ENCODE results near the gene DLG1.
"Not testable (repeated sequence)": the region's sequence is repeated elsewhere in the genome, so short reads cannot be mapped to it uniquely, and the experiment has no call there.

The DLG1 gene

DNA sequence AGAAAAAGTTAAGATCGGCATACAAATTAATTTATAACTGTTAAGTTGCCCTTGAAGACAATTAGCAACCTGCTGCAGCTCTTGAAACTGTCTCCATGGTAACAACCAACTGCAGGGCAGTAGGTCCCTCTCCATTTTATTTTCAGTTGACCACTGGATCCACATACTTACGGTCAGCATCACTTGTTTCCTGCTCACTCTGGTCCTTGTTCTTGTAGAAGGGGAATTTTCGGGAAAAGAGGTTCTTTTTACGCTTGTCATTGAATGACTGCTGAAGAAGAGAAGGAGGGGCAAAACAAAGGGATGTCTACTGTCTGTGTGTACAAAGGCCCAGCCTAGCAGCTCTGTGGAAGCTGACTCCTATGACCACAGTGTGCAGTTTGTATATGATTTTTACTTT is 222.0 kb downstream of the DLG1 start:
- no peak for DNase-seq

- no peak for DNase-seq
Observed at GRCh38 chr3:197068077-197068476, 230.3 kb downstream of the DLG1 start.

- DNase-seq = no peak
Observed at GRCh38 chr3:197064771-197065170, 233.6 kb downstream of the DLG1 start.

- DNase-seq = no peak
Observed at GRCh38 chr3:197062446-197062845, 236.0 kb downstream of the DLG1 start.

GRCh38 chr3:197051637-197052036 is 246.8 kb downstream of the DLG1 start:
- DNase-seq = not testable (repeated sequence)

GRCh38 chr3:197050511-197050910 is 247.9 kb downstream of the DLG1 start:
- DNase-seq = no peak

DNA sequence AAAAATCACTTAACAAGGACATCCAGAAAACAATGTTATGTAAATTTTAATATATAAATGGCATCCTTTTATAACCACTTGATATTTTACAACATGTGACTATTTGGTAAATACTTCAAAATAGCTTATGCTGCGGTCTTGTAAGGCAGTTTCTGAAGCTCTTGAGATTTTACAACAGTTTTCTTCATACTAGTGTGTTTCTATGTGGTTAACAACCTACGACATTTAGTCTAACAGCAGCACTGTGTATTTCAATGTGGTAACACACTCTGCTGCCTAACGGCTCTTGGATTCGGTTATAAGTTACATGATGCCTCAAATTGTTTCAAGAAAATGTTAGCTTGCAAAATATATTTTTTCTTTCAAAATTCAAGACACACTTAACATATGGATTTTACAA is 255.9 kb downstream of the DLG1 start:
- no peak for DNase-seq

DNA sequence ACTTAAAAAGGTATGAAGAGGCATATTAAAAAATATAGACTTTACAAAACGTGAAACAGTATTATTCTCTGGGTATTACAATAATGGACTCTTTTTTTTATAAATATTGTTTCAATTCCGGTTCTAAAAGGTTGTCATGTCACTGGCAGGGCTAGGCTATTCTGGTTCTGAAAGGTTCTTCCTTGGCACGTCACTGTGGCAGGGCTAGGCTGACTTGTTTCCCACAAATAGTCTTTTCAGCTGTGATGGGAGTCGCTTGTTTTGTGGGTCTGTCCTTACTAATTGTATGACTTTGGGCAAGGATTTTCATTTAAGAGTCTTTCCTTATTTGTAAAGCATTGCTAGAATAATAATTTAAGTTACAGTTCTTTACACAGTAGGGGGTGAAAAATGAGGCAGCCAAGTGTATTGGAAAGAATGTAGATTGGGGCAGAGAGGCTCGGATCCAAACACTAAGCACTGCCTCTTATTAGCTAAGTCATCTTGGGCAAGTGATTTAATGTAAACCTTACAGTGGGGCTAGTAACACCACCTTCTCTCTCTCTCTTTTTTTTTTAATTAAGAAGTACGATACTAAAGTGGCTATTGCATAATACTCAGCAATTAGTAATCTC is 256.4 kb downstream of the DLG1 start:
- no peak for DNase-seq

GRCh38 chr3:197040658-197041057 is 257.8 kb downstream of the DLG1 start:
- DNase-seq = no peak

GRCh38 chr3:197038679-197039462 is 259.5 kb downstream of the DLG1 start:
- DNase-seq = no peak

- no peak for DNase-seq
Observed at GRCh38 chr3:197035577-197035976, 262.8 kb downstream of the DLG1 start.

DNA sequence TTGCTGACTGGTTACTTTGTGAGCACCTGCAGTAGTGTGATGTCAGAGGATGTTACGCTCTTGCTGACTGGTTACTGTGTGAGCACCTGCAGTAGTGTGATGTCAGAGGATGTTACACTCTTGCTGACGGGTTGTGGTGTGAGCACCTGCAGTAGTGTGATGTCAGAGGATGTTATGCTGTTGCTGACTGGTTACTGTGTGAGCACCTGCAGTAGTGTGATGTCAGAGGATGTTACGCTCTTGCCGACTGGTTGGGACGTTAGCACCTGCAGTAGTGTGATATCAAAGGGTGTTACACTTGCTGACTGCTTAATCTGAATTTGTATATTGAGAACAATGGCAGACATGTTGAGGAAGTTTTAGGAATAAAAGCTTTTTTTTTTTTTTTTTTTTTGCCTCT is 263.6 kb downstream of the DLG1 start:
- not testable (repeated sequence) for DNase-seq

DNA sequence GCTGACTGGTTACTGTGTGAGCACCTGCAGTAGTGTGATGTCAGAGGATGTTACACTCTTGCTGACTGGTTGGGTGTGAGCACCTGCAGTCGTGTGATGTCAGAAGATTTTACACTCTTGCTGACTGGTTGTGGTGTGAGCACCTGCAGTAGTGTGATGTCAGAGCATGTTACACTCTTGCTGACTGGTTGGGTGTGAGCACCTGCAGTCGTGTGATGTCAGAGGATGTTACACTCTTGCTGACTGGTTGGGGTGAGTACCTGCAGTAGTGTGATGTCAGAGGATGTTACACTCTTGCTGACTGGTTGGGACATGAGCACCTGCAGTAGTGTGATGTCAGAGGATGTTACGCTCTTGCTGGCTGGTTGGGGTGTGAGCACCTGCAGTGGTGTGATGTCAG is 264.6 kb downstream of the DLG1 start:
- DNase-seq = not testable (repeated sequence)

GRCh38 chr3:197031315-197032285 is 266.8 kb downstream of the DLG1 start:
- no peak for DNase-seq

DNA sequence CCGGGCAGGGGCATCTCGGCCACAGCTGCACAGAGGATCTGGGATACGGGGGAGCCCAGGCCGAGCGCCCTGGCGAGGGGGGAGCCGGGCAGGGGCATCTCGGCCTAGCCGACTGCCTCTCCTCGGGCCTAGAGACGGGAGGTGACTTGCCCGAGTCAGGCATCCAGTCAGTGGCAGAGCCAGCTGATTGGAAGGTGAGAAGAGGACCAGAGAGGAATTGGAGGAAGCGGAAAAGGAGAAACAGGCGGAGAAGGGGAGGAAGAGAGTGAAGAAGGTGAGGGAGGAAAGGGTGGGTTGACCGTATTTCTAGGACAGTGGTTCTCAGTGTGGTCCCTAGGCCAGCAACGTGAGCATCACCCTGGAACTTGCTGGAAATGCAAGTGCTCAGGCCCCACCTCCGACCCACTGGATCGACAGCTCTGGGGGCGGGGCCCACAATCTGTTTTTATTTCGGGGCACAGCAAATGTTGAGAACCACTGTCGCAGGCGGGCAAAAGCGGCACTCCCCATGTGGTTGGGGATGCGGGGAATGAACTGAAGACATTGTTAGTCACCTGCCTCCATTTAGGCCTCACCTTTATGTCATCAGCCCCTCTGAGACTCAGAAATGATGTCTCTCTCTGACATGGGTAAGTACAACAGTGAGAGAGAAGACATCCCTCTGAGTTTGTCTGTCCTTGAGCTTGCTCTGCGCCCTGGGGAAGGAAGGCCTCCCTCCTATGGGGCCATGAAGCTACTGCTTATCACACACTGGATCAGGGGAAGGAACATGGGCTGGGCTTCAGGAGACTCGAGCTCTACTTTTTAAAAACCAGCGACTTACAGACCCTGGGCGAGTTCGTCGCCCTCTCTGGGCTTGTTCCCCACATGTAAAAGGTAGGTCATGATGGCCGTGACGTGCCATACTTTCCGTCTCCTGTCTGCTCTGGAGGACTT is 267.8 kb downstream of the DLG1 start:
- no peak for DNase-seq

DNA sequence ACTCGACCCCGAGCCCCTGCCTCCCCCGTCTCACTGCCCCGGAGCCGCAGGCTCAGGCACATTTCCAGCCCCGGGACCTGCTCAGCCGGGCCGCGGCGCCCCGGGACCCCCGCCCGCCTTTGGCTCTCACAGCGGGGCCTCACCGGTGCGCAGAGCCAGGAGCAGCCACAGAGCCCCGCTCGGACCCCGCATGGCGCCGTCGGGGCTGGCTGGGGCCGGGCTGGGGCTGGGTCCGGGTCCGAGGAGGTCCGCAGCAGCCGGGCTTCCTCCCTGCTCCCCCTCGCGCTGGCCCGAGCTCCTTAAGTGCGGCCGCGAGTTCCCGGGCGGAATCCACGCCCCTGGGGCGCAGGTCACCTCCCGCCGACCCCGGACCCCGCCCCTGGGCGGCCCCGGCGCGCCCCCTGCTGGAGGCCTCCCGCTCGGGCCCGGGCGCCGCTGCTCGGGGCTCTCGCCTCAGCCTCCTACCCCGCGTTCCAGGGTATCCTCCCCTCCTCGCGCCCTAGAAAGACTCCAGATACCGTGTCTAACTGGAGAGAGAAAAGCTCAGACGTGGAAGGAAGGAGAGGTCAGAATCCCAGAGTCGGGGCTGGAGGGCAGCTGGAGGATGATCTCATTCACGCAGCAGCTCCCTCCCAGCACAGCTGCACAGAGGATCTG is 268.8 kb downstream of the DLG1 start, which contains the start of gene MELTF:
Gene MELTF, minus strand, starts transcription at position 307 of the 657 bp plus-strand sequence. Its CDS starts 115 bp downstream, at position 192.
- peak; percentile 60 for DNase-seq

DNA sequence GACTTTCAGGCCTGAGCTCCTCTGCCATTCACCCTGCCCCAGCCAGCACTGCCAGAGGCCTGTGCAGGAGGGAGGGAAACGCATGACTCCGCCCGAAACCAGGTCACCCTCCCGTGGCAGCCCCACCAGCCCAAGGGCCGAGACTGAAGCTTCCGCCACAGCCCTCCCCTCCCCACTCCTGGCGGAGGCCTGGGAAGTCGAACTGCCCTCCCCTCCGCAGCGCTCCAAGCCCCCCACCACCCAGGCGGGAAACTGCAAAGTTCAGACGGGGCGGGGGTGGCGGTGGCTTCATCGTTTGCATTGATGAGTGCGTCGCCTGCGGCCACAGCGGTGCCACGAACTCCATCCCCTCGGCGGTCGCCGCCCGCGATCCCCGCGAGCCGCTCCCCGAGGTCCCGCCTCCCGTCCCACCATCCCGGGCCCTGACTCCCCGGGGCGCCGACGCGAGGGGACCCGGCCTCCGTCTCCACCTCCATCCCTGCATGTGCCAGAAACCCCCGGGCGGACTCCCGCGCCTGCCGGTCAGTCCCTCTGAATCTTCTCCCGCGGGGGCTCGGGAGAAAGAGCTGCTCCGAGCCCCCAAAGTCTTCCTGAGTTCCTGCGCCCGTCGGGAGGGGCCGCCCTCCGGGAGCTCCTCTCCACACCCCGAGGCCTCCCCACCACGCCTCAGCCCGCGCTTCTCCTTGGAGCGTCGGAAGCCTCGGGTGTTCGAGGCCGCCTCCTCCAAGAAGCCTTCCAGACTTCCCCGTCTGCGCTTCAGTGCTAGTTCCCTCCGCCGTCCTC is 269.5 kb downstream of the DLG1 start:
- no peak for DNase-seq

DNA sequence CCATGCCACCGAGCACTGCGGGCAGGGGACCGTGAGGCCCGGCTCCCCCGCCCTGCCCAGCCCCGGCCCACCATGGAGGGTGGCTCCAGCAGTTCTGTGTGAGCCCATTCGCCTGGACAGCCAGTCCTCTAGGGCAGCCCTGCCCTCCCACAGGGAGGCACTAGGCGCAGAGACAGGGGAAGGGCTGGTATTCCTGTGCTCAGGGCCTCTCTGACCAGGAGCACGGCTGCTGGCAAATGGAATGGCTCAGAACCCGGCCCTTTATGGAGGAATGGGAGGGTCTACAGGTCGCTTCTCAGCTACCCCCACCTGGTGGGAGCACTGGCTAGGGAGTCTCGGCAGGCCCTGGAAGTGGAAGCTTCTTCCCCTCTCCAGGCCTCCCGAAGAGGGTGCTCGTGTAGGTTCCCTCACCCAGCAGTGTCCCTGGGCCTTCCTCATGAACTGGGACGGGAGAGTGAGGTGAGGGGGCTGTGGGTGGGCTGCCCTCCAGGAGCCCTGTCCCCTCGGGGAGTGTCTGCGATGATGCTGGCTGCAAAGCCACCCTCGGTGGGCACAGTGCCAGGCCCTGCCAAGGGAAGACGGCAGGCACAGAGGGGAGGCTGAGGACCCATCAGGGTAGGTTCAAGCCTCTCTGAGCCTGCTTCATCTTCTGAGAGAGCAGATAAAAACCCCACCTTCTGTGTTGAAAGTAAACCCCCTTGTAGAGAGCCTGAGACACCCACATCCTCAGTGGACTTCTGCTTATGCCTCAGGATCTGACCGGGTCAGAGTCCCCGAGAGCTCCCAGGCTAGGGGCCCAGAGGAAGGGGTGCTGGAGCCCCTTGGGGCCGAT is 270.3 kb downstream of the DLG1 start:
- DNase-seq = no peak

- DNase-seq = no peak
Observed at GRCh38 chr3:197027151-197027895, 271.1 kb downstream of the DLG1 start.

All from activated gamma-delta T cell (primary cell).